HUDEP-2 (cell line): ENCODE results near the gene RNF115.
A peak's percentile ranks its signal among the peaks of the same experiment; 100 is the strongest.
"Not testable (repeated sequence)": the region's sequence is repeated elsewhere in the genome, so short reads cannot be mapped to it uniquely, and the experiment has no call there.

Experiments
- DNase-seq, 76 experiments: peaks; one replicate each; lab custom pipeline; 2025; ENCODE audit not compliant: unreplicated experiment in 76 of 76; lab: John Stamatoyannopoulos, UW

RNF115 gene

DNA sequence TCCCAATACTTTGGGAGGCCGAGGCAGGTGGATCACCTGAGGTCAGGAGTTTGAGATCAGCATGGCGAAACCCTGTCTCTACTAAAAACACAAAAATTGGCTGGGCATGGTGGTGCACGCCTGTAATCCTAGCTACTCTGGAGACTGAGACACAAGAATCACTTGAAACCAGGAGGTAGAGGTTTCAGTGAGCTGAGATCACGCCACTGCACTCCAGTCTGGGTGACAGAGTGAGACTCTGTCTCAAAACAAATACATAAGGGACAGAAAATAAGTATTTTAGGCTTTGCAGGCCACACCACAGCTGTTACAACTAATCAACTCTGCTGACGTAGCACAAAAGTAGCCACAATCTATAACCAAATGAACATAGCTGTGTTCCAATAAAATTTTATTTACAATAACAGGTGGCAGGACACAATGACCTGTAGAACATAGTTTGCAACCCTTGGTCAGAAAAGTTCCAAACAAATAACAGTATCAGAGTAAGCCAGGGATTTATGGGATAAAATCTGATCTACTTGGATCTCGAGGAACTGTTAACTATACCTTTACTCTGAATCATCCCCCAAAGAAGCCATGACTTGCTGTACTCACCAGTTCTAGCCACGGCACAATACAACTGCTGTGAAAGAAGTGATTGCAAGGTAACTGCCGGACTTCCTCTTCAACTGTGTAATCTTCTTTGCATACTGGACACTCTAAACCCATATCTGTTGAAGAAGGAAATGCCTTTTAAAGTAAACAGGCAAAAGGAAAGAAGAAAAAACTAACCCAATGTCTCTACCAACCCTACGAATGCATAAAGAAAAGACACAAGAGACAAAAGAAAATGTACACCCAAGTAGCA lies 76.3 kb downstream of the RNF115 start:
- DNase-seq: no peak

DNA sequence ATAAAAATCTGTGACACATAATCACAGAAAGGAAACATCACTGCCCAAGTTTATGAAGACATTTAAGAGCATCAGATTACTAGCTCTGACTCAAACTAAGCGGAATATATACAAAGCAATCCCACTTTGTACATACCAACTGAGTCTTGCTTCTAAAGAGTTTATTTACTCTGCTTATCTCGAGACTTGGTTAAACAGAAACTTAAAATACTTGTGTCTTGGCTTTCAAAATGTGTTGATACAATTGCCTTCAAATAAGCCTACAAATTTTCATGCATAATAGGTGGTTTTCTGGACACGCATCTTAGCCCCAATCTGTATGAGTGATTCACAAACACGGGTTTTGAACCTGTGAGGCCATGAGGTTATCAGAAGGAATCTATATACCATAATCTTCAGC lies 83.6 kb downstream of the RNF115 start:
- no peak for DNase-seq

DNA sequence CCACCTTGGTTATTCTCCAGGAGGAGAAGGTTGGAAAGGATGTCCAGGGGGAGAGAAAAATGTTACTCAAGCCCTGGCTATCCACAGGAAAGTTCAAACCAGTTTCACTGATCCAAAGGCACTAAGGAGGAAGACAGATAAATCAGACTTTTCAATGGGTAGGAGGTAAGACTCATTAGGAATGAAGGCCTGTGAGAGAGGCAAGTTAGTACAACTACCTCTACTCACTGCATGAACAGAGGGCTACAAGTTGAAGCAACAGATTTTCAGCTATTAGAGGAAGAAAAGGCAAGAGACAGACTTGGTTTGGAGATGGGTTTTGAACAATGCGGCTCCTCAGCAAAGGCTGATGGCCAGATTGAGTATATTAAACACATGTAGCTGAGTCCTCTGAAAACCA lies 87.7 kb downstream of the RNF115 start:
- DNase-seq: no peak

DNA sequence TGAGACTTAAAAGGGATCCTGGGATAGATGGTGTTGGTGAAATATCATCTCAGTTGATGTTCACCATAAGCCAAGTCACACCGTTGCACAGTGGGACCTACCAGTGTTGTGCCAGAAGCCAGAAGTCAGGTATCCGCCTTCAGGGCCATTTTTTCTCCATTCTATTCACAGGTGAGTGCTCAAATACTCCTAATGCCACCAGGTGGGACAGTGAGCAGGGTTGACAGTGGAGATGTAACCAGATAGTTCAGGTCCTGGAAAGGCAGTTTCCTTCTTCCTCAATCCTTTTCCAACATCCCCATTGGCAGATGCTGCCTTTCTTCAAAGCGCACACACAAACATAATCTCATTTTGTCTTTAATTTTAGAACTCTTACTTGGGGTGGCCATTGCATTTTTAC lies 93.0 kb downstream of the RNF115 start:
- DNase-seq: no peak

DNA sequence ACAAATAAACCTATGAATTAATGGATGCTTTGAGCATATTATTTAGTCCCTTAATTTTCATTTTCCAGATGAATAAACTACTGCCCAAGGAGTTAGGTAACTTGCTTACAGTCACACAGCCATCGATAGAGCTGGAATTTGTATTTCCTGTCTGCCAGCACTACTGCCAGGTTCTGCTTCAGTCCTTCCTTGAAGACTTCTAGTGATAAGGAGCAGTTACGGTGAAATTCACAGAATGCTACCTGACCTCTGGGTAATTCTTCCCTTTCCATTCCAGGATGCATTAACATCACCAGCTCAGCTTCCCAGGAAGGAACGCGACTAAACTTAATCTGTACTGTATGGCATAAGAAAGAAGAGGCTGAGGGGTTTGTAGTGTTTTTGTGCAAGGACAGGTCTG lies 93.4 kb downstream of the RNF115 start:
- DNase-seq: no peak

DNA sequence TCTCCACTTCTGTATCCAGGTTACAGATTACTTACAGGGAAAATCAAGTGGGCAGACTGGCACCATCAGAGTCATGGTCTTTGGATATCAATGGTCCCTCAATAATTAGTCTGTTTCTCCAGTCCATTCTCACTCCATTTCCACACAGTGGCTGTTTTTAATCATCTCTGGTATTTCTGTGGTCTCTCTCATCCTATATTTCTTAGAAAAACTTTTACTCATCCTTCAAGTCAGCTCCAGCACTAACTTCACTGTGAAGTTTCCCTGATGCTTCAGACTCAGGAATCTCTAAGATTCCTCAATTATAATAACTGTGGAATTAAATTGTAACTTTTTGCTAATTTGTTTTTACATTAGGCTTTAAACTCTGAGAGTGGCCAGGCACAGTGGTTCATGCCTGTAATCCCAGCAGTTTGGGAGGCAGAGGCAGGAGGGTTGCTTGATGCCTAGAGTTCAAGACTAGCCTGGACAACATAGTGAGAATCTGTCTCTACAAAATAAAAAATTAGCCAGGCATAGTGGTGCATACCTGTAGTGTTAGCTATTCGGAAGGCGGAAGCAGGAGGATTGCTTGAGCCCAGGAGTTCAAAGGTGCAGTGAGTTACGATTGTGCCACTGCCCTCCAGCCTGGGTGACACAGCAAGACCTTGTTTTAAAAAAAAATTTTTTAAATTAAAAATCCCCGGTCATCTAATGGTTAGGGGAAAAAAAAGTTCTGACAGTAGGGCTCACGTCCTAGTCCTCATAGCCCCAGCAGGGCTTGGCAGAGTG lies 94.0 kb downstream of the RNF115 start:
- DNase-seq: no peak

DNA sequence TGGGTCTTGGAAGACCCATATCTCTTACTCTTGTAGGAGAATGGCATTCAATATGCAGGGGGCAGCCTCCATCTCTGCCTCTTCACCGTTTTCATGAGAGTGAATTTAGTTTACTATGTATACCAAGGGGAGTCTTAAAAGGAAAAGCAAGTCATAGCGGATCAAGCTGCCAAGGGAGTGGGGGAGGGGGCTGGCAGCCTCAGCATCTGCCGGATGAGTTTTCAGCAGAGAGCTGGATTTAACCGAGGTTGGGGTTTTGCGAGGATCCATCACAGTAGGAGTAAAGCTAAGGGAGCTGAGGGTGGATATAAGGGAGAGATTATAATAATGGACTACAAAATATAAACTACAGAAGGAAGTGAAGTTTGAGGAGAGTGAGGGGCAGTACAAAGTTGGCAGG lies 94.7 kb downstream of the RNF115 start:
- DNase-seq: no peak

DNA sequence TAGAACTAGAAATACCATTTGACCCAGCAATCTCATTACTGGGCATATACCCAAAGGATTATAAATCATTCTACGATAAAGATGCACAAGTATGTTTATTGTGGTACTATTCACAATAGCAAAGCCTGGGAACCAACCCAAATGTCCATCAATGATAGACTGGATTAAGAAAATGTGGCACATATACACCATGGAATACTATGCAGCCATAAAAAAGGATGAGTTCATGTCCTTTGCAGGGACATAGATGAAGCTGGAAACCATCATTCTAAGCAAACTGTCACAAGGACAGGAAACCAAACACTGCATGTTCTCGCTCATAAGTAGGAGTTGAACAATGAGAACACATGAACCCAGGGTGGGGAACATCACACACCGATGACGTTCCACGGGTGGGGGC lies 97.7 kb downstream of the RNF115 start:
- DNase-seq: not testable (repeated sequence)

DNA sequence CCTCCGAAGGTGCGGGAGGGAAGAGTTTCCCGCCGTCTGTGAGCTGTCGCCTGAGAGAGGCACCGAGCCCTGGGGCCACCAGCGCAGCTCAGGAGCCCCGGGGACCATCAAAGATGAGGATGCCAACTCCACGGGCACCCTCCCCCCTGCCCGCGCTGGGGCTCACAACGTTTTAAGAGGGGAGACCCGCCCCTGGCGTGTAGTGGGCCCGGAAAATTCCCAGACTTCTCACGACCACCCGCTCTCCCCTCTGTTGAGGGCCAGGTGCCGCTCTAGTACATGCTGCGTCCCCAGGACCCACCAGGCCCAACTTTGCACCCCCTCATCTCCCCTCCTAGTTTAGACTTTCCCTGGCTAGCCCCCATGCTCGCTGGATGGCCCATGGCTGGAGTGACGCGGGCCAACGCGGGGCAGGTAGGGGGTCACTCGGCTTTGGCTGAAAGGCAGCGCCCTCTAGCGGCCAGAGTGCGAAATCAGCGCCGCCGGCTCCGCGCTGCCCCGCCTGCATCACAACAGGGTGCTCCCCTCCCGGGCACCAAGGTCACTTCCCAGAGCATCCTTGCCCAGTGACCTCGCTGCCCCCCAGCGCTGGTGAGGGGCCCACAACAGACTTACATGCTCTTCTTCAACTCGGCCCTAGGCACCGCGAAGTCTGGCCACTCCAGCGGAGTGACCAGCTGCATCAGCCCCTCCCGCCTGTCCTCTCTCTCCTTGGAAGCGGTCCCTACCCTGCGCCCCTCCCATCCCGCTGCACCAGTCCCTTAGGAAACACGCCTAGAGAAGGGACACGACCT lies 102.8 kb downstream of the RNF115 start:
- DNase-seq: peak in 53 of 76 experiments; percentile 4 to 67 (median 39)

DNA sequence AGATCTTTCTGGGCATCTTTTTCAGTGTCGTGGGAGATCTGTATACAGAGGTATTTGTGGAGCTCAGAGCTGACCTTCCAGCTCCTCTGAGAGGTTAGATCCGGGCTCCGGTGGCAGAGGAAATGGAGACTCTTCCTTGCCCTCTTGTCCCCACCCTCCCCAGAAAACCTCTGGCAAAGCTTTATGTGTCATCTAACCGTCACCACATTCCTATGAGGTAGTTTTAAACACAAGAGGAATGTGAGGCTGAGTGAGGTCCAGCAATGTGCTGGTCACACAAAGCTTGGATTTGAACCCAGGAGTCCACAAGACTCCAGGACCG lies 103.4 kb downstream of the RNF115 start:
- no peak for DNase-seq

DNA sequence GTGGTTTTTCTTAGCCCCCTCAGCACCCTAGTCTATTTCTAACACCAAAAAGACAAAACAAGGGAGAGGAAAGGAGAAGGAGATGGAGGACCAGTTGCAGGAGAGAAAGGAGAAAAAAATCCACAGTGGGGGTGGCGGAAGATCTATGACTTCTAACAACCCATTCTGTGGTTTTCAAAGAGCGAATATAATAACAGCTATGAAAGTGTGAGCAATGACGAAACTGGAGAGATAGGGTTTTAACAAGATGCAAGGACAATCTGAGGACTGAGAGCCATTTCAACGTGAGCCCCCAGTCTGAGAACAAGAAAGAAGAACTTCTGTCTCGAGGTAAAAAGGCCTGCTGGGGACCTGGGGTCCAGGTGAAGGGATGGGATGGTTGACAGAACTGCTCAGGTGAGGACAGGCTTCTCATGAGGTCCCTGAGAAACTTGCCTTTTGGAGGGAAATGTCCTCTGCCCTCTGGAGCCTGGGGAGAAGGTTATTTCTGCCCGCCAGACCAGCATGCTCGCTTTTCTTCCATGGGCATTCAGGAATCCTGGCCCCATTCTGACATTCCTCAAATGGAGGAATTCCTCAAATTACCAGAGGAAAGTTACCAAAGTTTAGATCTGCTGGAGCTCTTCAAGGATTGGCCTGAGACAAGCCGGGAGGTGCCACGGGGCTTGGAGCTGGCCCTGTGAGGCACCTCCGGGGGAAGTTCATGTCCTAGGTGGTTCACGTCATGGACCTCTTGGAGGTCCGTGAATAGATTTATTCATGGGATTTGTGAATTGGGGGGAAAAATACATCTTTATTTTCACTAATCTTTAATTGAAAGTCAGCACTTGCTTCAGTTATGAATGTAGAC lies 104.4 kb downstream of the RNF115 start, which contains the start of gene CD160:
TSS of gene CD160 (plus strand) at position 270 of the 850 bp plus-strand sequence. CDS start 8,829 bp downstream, outside the sequence.
- DNase-seq: no peak

DNA sequence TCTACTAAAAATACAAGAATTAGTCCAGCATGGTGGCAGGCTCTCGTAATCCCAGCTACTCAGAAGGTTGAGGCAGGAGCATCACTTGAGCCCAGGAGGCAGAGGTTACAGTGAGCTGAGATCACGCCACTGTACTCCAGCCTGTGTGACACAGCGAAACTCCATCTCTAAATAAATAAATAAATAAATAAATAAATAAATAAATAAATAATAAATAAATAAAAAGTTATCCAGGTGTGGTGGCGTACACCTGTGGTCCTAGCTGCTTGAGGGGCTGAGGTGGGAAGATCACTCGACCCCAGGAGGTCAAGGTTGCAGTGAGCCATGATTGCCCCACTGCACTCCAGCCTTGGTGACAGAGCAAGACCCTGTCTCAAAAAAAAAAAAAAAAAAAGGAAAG lies 105.4 kb downstream of the RNF115 start:
- not testable (repeated sequence) for DNase-seq

DNA sequence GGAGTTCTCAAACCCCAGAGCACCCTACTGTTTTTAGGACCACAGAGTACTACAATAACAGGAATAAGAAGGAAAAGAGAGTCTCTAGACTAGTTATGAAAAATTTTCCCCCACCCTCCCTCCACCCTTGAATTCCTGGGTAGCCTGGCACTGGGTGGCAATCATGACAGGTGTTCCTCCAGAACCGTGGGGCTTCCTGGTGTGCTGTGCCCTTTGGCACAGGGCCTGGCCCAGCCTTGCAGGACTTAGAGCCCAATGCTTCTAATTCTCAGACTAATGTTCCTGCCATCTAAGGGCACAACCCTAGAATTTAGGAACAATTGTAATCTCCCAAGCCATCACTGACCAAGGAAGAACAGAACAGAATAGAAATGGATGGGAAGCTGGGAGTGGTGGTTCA lies 106.1 kb downstream of the RNF115 start:
- DNase-seq: no peak

DNA sequence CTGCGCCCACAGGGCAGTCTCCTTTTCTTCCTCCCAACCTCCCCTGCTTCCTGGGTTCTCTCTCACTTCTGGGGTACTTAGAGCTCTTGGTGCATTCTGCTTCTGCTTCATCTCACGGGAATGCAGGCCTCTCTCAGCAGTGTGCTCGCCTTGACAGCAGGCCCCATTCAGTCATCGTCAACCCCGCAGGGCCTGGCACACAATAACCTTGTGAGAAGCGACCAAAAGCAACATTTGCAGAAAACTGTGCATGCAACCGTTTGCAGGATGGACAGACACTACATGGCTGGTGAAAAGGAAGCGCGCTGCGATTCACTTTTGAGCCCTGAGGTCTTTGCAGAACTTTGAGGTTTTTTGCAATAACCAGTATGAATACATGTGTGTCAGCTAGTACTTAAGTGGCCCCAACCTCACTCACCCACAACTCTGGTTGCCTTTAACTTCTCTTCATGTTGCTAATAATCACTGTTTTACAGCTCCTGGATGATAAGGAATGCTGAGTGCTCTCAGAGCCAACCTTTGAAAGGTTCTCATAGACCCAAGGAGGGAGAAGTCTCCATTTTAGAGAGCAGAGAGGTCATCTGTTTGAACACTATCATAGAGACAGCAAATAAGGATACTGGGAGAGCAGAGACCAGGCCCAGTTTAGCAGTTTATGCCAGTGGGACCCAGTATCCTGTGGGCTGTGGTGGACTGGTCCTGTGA lies 107.1 kb downstream of the RNF115 start:
- DNase-seq: no peak

DNA sequence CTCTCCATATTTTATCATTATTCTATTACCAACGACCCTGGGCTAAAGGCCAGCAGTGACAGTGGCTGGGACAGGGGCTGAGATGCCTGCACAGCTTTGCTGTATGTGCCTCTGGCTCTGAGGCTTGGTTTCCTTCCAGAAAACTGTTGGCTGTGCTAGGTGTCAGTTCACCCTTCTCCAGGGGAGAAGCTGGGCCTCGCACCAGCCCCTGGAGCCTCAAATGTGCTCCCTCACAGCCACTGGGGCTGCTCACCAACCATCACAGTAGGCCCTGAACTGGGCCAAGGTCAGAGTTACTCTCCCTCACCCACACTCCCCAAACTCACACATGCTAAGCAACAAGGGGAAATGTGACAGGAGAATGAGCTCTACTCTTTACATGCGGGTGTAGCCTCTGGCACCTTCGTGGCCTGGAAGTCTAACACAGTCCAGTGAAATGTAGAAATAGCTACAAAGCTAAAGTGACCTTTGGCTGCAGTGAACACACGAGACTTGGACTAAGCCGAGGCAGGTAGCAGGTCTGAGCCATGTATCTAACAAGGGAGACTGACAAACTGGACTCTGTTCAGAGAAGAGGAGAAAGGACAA lies 109.3 kb downstream of the RNF115 start:
- no peak for DNase-seq

DNA sequence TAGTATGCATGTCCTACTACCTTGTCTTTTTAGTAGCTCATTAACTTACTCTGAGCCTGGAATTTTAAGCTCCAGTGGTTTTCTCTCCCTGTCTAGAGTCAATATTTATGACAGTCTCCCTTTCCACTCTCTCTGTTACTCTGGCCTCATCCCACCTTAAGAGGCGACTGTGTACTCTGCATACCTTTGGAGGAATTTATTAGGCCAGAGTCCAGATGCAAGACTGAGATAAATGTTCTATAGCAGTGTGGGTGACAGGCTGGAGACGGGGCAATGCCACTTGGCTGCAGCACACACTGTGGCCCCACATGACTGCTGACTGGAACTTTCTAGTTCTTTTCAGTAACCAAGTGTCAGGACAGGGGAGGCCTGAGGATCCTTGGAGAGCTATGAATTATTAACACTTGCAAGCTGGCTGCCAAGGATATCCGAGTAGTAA lies 112.7 kb downstream of the RNF115 start:
- DNase-seq: no peak

DNA sequence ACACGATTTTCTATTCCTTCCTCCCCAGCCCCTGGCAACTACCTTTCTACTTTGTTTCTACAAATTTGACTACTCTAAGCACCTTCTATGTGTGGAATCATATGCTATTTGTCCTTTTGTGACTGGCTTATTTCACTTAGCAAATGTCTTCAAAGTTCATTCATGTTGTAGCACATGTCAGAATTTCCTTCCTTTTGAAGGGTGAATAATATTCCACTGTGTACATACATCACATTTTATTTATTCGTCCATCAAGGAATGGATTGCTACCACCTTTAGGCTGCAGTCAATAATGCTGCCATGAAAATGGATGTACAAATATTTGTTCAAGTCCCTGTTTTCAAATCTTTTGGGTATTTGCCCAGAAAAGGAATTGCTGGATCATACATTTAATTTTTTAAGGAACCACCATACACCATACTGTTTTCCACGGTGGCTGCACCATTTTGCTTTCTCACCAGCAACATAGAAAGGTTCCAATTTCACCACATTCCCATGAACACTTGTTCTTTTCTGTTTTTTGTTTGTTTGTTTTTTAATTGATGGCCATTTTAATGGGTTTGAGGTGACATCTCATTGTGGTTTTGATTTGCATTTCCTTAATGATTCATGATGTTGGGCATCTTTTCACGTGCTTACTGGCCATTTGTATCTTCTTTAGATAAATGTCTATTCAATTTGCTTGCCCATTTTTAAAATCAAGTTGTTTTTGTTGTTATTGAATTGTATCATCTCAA lies 113.4 kb downstream of the RNF115 start:
- DNase-seq: no peak

DNA sequence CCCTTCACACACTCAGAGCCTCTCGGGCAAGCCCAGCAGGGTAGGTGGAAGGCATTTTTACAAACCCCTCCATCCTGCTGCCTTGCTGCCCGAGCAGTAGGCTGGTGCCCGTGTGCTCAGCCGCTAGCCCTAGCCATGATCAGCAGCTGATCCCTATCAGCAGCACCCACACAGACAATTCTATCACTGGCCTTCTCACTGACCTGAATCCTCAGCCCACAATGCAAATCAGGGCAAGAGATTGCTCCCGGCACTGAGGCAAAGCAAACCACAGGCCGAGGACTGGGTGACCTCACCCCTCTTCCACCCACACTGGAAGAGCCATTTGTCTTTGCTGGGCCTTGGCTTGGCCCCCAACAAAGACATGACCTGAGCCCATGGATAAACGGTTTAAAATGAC lies 115.8 kb downstream of the RNF115 start:
- DNase-seq: peak in 1 of 76 experiments; percentile 3
